Measurements from ENCODE around the gene RNU2-1.
"Not testable (repeated sequence)": the region's sequence is repeated elsewhere in the genome, so short reads cannot be mapped to it uniquely, and the experiment has no call there.

GRCh38 chr17:43240596-43241352 is 7.0 kb upstream of the RNU2-1 start:
- not testable (repeated sequence) for TF ChIP-seq CTCF, POLR2A (IDR thresholded peaks at IDR 0.05)

All from right lobe of liver (tissue), 4 donors.